Epidermal melanocyte (primary cell): Measurements from ENCODE around the gene MEI1.
"Not testable (repeated sequence)": the region's sequence is repeated elsewhere in the genome, so short reads cannot be mapped to it uniquely, and the experiment has no call there.

Experiments
- DNase-seq: peaks from one replicate; pipeline ENCODE4 v3.0.0; 2011; ENCODE audit warnings: low spot score; ENCODE audit not compliant: insufficient read length

MEI1 gene

GRCh38 chr22:41818596-41818995, 119.3 kb downstream of the MEI1 start:
- no peak for DNase-seq

- no peak for DNase-seq
These were observed 120.0 kb downstream of the MEI1 start for GRCh38 chr22:41819257-41819656.

- DNase-seq = no peak
These were observed 121.1 kb downstream of the MEI1 start for GRCh38 chr22:41820447-41820846.

GRCh38 chr22:41821471-41822316, 122.4 kb downstream of the MEI1 start:
- DNase-seq = no peak

- no peak for DNase-seq
These were observed 123.2 kb downstream of the MEI1 start for GRCh38 chr22:41822317-41823057.

GRCh38 chr22:41823797-41824196, 124.5 kb downstream of the MEI1 start:
- DNase-seq = no peak

- DNase-seq = no peak
These were observed 126.1 kb downstream of the MEI1 start for GRCh38 chr22:41825376-41825775.

- no peak for DNase-seq
These were observed 126.7 kb downstream of the MEI1 start for GRCh38 chr22:41826021-41826420.

GRCh38 chr22:41826430-41827383, 127.4 kb downstream of the MEI1 start:
- DNase-seq = no peak

- DNase-seq = no peak
These were observed 128.4 kb downstream of the MEI1 start for GRCh38 chr22:41827671-41828070.

- no peak for DNase-seq
These were observed 129.2 kb downstream of the MEI1 start for GRCh38 chr22:41828516-41828915.

- DNase-seq = no peak
These were observed 130.9 kb downstream of the MEI1 start for GRCh38 chr22:41830174-41830573.

GRCh38 chr22:41831383-41831782, 132.1 kb downstream of the MEI1 start:
- no peak for DNase-seq

GRCh38 chr22:41831828-41832552, 132.7 kb downstream of the MEI1 start:
- no peak for DNase-seq

GRCh38 chr22:41832553-41833368, 133.5 kb downstream of the MEI1 start, which contains the start of gene SREBF2:
Gene SREBF2 (plus strand): TSS chr22:41833105. CDS start chr22:41833271, 166 bp downstream.
- DNase-seq = peak; percentile 96

- no peak for DNase-seq
These were observed 134.2 kb downstream of the MEI1 start for GRCh38 chr22:41833369-41834004.

- no peak for DNase-seq
These were observed 135.0 kb downstream of the MEI1 start for GRCh38 chr22:41834005-41834944.

- DNase-seq = not testable (repeated sequence)
These were observed 136.2 kb downstream of the MEI1 start for GRCh38 chr22:41835462-41835861.
